ENCODE measurements around the gene ATG16L2.
"Not testable (repeated sequence)": the region's sequence is repeated elsewhere in the genome, so short reads cannot be mapped to it uniquely, and the experiment has no call there.

Gene ATG16L2

GRCh38 chr11:72825661-72826060 is 11.4 kb downstream of the ATG16L2 start:
- peaks cover 21% of the 10 kb centered on the region for H3K36me3 ChIP-seq (ENCODE audit: insufficient read depth, low read length)
- no peaks in the 10 kb centered on the region for H3K27me3 ChIP-seq (ENCODE audit: insufficient read depth, low read length)
- H3K9me2 ChIP-seq (ENCODE audit: low read depth, low read length): no peaks in the 10 kb centered on the region
- H2AFZ ChIP-seq (ENCODE audit: low read length): no peak overlapping the region
- no peaks in the 10 kb centered on the region for H4K20me1 ChIP-seq (ENCODE audit: insufficient read depth, low read length)
- TF ChIP-seq CTCF (IDR thresholded peaks at IDR 0.05; ENCODE audit: low read length): no peak
- TF ChIP-seq EZH2 (IDR thresholded peaks at IDR 0.05; ENCODE audit: borderline replicate concordance, low read length): no peak
- no peak overlapping the region for H3K9ac ChIP-seq (ENCODE audit: low read length)
- no peak overlapping the region for H3K4me3 ChIP-seq (ENCODE audit: low read depth, low read length, poor library complexity, severe bottlenecking)
- H3K9me3 ChIP-seq (ENCODE audit: low read length): no peaks in the 10 kb centered on the region
- H3K27ac ChIP-seq (ENCODE audit: low read depth, low read length, poor library complexity, severe bottlenecking): no peak overlapping the region
- H3F3A ChIP-seq (ENCODE audit: insufficient read depth, low read length): no peaks in the 10 kb centered on the region
- H3K4me1 ChIP-seq (ENCODE audit: insufficient read depth, low read length, severe bottlenecking): peaks cover 28% of the 10 kb centered on the region
- H3K79me2 ChIP-seq (ENCODE audit: insufficient read depth, low read length): no peaks in the 10 kb centered on the region
- no peak overlapping the region for H3K4me2 ChIP-seq (ENCODE audit: low read length)

GRCh38 chr11:72826191-72826941 is 12.2 kb downstream of the ATG16L2 start:
- Histone ChIP-seq H4K20me1 (ENCODE audit: insufficient read depth, low read length) (no peaks in the 10 kb centered on the region), H3F3A (ENCODE audit: insufficient read depth, low read length) (no peaks in the 10 kb centered on the region), H3K27me3 (ENCODE audit: insufficient read depth, low read length) (no peaks in the 10 kb centered on the region), H2AFZ (ENCODE audit: low read length) (no peak overlapping the region), H3K9ac (ENCODE audit: low read length) (no peak overlapping the region), H3K36me3 (ENCODE audit: insufficient read depth, low read length) (peaks cover 20% of the 10 kb centered on the region), H3K4me3 (ENCODE audit: low read depth, low read length, poor library complexity, severe bottlenecking) (no peak overlapping the region), H3K27ac (ENCODE audit: low read depth, low read length, poor library complexity, severe bottlenecking) (no peak overlapping the region), H3K4me2 (ENCODE audit: low read length) (no peak overlapping the region), H3K79me2 (ENCODE audit: insufficient read depth, low read length) (no peaks in the 10 kb centered on the region), H3K9me2 (ENCODE audit: low read depth, low read length) (no peaks in the 10 kb centered on the region), H3K9me3 (ENCODE audit: low read length) (no peaks in the 10 kb centered on the region), H3K4me1 (ENCODE audit: insufficient read depth, low read length, severe bottlenecking) (peaks cover 21% of the 10 kb centered on the region)
- TF ChIP-seq CTCF (IDR thresholded peaks at IDR 0.05; ENCODE audit: low read length) (no peak), EZH2 (IDR thresholded peaks at IDR 0.05; ENCODE audit: borderline replicate concordance, low read length) (no peak)

GRCh38 chr11:72826942-72827480 is 12.8 kb downstream of the ATG16L2 start:
- peaks cover 15% of the 10 kb centered on the region for H3K4me1 ChIP-seq (ENCODE audit: insufficient read depth, low read length, severe bottlenecking)
- no peaks in the 10 kb centered on the region for H3K79me2 ChIP-seq (ENCODE audit: insufficient read depth, low read length)
- no peak overlapping the region for H2AFZ ChIP-seq (ENCODE audit: low read length)
- no peak overlapping the region for H3K27ac ChIP-seq (ENCODE audit: low read depth, low read length, poor library complexity, severe bottlenecking)
- H3K4me2 ChIP-seq (ENCODE audit: low read length): no peak overlapping the region
- H4K20me1 ChIP-seq (ENCODE audit: insufficient read depth, low read length): no peaks in the 10 kb centered on the region
- no peaks in the 10 kb centered on the region for H3K9me3 ChIP-seq (ENCODE audit: low read length)
- no peaks in the 10 kb centered on the region for H3K9me2 ChIP-seq (ENCODE audit: low read depth, low read length)
- no peaks in the 10 kb centered on the region for H3F3A ChIP-seq (ENCODE audit: insufficient read depth, low read length)
- H3K9ac ChIP-seq (ENCODE audit: low read length): no peak overlapping the region
- H3K27me3 ChIP-seq (ENCODE audit: insufficient read depth, low read length): no peaks in the 10 kb centered on the region
- peaks cover 20% of the 10 kb centered on the region for H3K36me3 ChIP-seq (ENCODE audit: insufficient read depth, low read length)
- no peak overlapping the region for H3K4me3 ChIP-seq (ENCODE audit: low read depth, low read length, poor library complexity, severe bottlenecking)
- TF ChIP-seq EZH2 (IDR thresholded peaks at IDR 0.05; ENCODE audit: borderline replicate concordance, low read length) (no peak), CTCF (IDR thresholded peaks at IDR 0.05; ENCODE audit: low read length) (no peak)

GRCh38 chr11:72827656-72828055 is 13.4 kb downstream of the ATG16L2 start:
- not testable (repeated sequence) for H4K20me1 ChIP-seq (ENCODE audit: insufficient read depth, low read length); H3K79me2 ChIP-seq (ENCODE audit: insufficient read depth, low read length); H3K4me2 ChIP-seq (ENCODE audit: low read length); H2AFZ ChIP-seq (ENCODE audit: low read length); H3K9me2 ChIP-seq (ENCODE audit: low read depth, low read length); H3K9ac ChIP-seq (ENCODE audit: low read length); H3K4me3 ChIP-seq (ENCODE audit: low read depth, low read length, poor library complexity, severe bottlenecking); H3F3A ChIP-seq (ENCODE audit: insufficient read depth, low read length); H3K9me3 ChIP-seq (ENCODE audit: low read length); H3K27me3 ChIP-seq (ENCODE audit: insufficient read depth, low read length)
- Histone ChIP-seq H3K27ac (ENCODE audit: low read depth, low read length, poor library complexity, severe bottlenecking) (peak overlapping the region; percentile 17), H3K36me3 (ENCODE audit: insufficient read depth, low read length) (peaks cover 20% of the 10 kb centered on the region), H3K4me1 (ENCODE audit: insufficient read depth, low read length, severe bottlenecking) (peaks cover 11% of the 10 kb centered on the region)

All from OCI-LY1 (cell line).